GM20431 (cell line): ENCODE data around the gene ASB15.
"Not testable (repeated sequence)": the region's sequence is repeated elsewhere in the genome, so short reads cannot be mapped to it uniquely, and the experiment has no call there.

Source experiments
- in situ Hi-C: fragments of 300-500 bp; cut with MseI, MboI; formaldehyde crosslinking; loops from one replicate; pipeline ENCODE4 v1.15.0; 2020; ENCODE audit warnings: low sequenced_read_pairs; ENCODE audit not compliant: unreplicated experiment

ASB15 gene

GRCh38 chr7:123634011-123634573, 32.5 kb downstream of the ASB15 start:
- in situ Hi-C loops: not testable (repeated sequence)

- in situ Hi-C loops: no loop called here
Observed at GRCh38 chr7:123635551-123636359, 34.1 kb downstream of the ASB15 start.

GRCh38 chr7:123637203-123637602, 35.6 kb downstream of the ASB15 start:
- in situ Hi-C loops: no loop called here

GRCh38 chr7:123637878-123638277, 36.3 kb downstream of the ASB15 start:
- in situ Hi-C loops: no loop called here

- in situ Hi-C loops: no loop called here
Observed at GRCh38 chr7:123639631-123640030, 38.0 kb downstream of the ASB15 start.

GRCh38 chr7:123640583-123640982, 39.0 kb downstream of the ASB15 start:
- in situ Hi-C loops: no loop called here

GRCh38 chr7:123641901-123642300, 40.3 kb downstream of the ASB15 start:
- in situ Hi-C loops: no loop called here

GRCh38 chr7:123643495-123644441, 42.1 kb downstream of the ASB15 start:
- in situ Hi-C loops: no loop called here

- in situ Hi-C loops: no loop called here
Observed at GRCh38 chr7:123645516-123645915, 43.9 kb downstream of the ASB15 start.

- in situ Hi-C loops: no loop called here
Observed at GRCh38 chr7:123647106-123647730, 45.6 kb downstream of the ASB15 start.

GRCh38 chr7:123649964-123650363, 48.3 kb downstream of the ASB15 start:
- in situ Hi-C loops: no loop called here

GRCh38 chr7:123650595-123650994, 49.0 kb downstream of the ASB15 start:
- in situ Hi-C loops: no loop called here

- in situ Hi-C loops: no loop called here
Observed at GRCh38 chr7:123652406-123652805, 50.8 kb downstream of the ASB15 start.

GRCh38 chr7:123653162-123653561, 51.5 kb downstream of the ASB15 start:
- in situ Hi-C loops: no loop called here

- in situ Hi-C loops: no loop called here
Observed at GRCh38 chr7:123655614-123656013, 54.0 kb downstream of the ASB15 start, which contains the start of gene LMOD2. TSS of gene LMOD2 (plus strand) at chr7:123655866. CDS start at chr7:123655964, 98 bp downstream.

GRCh38 chr7:123656544-123657303, 55.1 kb downstream of the ASB15 start:
- in situ Hi-C loops: no loop called here

- in situ Hi-C loops: no loop called here
Observed at GRCh38 chr7:123657304-123657685, 55.7 kb downstream of the ASB15 start.

- in situ Hi-C loops: no loop called here
Observed at GRCh38 chr7:123658023-123658422, 56.4 kb downstream of the ASB15 start.

- in situ Hi-C loops: no loop called here
Observed at GRCh38 chr7:123660514-123661354, 59.1 kb downstream of the ASB15 start.
